Testis (tissue), 2 donors: ENCODE data around the gene METAP2.

Source experiments
- POLR2A ChIP-seq: fragments of 450-650 bp; IDR thresholded peaks from one replicate; pipeline ENCODE4 v1.6.1; 2017; ENCODE audit warnings: antibody characterized with exemption, mild to moderate bottlenecking, moderate library complexity
- TF ChIP-seq, protein P1 (sequence below), 3 experiments: fragments of 450-650 bp in 2 of 3; fragments of 200-600 bp in 1 of 3; sonication (generic) in 1 of 3; IDR thresholded peaks; one replicate each; pipeline ENCODE4 v1.5.1; 2016 to 2019; ENCODE audit warnings: antibody characterized with exemption in 3 of 3, mild to moderate bottlenecking in 2 of 3, moderate library complexity in 1 of 3

DNA sequence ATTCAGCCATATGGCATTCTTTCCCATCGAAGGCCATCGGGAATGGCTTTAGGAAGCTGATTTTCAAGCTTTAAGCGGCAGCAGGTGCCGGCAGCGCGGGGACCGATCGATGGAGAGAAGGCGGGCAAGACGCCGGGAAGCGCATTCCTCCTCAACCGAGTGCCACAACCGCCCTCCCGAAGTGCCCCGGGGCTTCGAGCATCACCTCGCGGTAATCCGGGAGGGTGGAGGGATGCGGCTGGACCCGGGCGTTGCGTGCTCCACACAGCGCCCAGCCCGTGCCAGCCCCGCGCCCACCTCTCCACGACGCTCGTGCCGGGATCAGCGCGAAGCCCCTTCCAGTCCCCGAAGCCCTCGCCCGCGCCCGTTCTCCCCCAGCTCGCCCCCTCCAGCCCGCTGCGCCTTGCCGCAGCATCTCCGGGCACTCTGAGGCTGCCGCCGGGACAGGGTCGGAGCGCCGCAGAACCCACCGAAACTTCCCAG lies 74.1 kb downstream of the METAP2 start:
- no peak for TF ChIP-seq POLR2A
- TF ChIP-seq, protein P1, sequence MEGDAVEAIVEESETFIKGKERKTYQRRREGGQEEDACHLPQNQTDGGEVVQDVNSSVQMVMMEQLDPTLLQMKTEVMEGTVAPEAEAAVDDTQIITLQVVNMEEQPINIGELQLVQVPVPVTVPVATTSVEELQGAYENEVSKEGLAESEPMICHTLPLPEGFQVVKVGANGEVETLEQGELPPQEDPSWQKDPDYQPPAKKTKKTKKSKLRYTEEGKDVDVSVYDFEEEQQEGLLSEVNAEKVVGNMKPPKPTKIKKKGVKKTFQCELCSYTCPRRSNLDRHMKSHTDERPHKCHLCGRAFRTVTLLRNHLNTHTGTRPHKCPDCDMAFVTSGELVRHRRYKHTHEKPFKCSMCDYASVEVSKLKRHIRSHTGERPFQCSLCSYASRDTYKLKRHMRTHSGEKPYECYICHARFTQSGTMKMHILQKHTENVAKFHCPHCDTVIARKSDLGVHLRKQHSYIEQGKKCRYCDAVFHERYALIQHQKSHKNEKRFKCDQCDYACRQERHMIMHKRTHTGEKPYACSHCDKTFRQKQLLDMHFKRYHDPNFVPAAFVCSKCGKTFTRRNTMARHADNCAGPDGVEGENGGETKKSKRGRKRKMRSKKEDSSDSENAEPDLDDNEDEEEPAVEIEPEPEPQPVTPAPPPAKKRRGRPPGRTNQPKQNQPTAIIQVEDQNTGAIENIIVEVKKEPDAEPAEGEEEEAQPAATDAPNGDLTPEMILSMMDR (IDR thresholded peaks at IDR 0.05) = no peak
